Spinal cord (tissue), 10 donors: ENCODE measurements around the gene PASK. TPM values are rescaled to one million over a fixed set of nuclear protein-coding genes. Genes with fewer than 3 reads are reported as not detected.

Source experiments
- DNase-seq, 6 donors: peaks; one replicate each; pipeline versions ENCODE4 v3.0.0 to v3.0.0-alpha.2; 2013 to 2015; ENCODE audit warnings: low spot score in 6 of 6, low read depth in 4 of 6
- H3K27ac ChIP-seq: one replicate; pipeline ENCODE4 v1.5.1; 2013; ENCODE audit warnings: low read depth, low read length, control low read depth
- H3K27me3 ChIP-seq: one replicate; pipeline ENCODE4 v1.6.1; 2013; ENCODE audit warnings: low read length; ENCODE audit not compliant: control insufficient read depth, insufficient read depth
- H3K36me3 ChIP-seq: one replicate; pipeline ENCODE4 v1.6.1; 2013; ENCODE audit warnings: low read length; ENCODE audit not compliant: control insufficient read depth, insufficient read depth
- H3K4me1 ChIP-seq: one replicate; pipeline ENCODE4 v1.6.1; 2013; ENCODE audit warnings: low read length; ENCODE audit not compliant: control insufficient read depth, insufficient read depth
- H3K4me3 ChIP-seq: one replicate; pipeline ENCODE4 v1.5.1; 2013; ENCODE audit warnings: low read depth, low read length, control low read depth
- H3K9me3 ChIP-seq: one replicate; pipeline ENCODE4 v1.6.1; 2013; ENCODE audit warnings: low read length; ENCODE audit not compliant: control insufficient read depth, insufficient read depth
- WGBS: methylation state at CpG from one replicate; pipeline ENCODE4 v1.1.5; 2013; ENCODE audit warnings: missing lambda C conversion rate; ENCODE audit not compliant: insufficient coverage; 5-methylcytosine and 5-hydroxymethylcytosine counted together
- polyA plus RNA-seq, 2 donors: library from polyadenylated mRNA; unstranded; fragments of 120-200 nt; gene quantifications; one replicate each; pipeline ENCODE4 v1.2.1, GENCODE V29; 2013; ENCODE audit not compliant: insufficient read length in 2 of 2
- total RNA-seq, 2 donors: library from RNA; depleted of rRNA in 1 of 2; stranded (reverse); fragments of 120-200 nt in 1 of 2; fragments of >200 nt in 1 of 2; gene quantifications; one replicate each; pipeline versions ENCODE4 v1.2.3 to v1.2.4, GENCODE V29; 2013 to 2014
- donor health status: healthy.

The PASK gene
- total and polyA plus RNA-seq, 4 donors: 8.6 to 25.3 (median 14.6) TPM

- Histone ChIP-seq H3K36me3 (peaks cover under 1% of the 10 kb centered on the region), H3K4me3 (no peak overlapping the region), H3K4me1 (peaks cover 9% of the 10 kb centered on the region), H3K9me3 (no peaks in the 10 kb centered on the region), H3K27ac (no peak overlapping the region), H3K27me3 (no peaks in the 10 kb centered on the region)
- WGBS: 88% methylated on average over 18 of the region's 19 CpGs
- DNase-seq: no peak
These were observed 41.2 kb upstream of the PASK start for GRCh38 chr2:241190291-241190981.

GRCh38 chr2:241189856-241190201, 40.6 kb upstream of the PASK start:
- H3K27me3 ChIP-seq: no peaks in the 10 kb centered on the region
- H3K4me1 ChIP-seq: peaks cover 9% of the 10 kb centered on the region
- H3K4me3 ChIP-seq: no peak overlapping the region
- no peaks in the 10 kb centered on the region for H3K9me3 ChIP-seq
- peaks cover 6% of the 10 kb centered on the region for H3K36me3 ChIP-seq
- DNase-seq: no peak
- no peak overlapping the region for H3K27ac ChIP-seq
- 82% methylated on average over 15 of the region's 15 CpGs for WGBS

- Histone ChIP-seq H3K4me3 (no peak overlapping the region), H3K27me3 (no peaks in the 10 kb centered on the region), H3K27ac (no peak overlapping the region), H3K36me3 (peaks cover 12% of the 10 kb centered on the region), H3K4me1 (peaks cover 9% of the 10 kb centered on the region), H3K9me3 (no peaks in the 10 kb centered on the region)
- 87% methylated on average over 32 of the region's 32 CpGs for WGBS
- DNase-seq: no peak
These were observed 40.0 kb upstream of the PASK start for GRCh38 chr2:241189093-241189855.

- Histone ChIP-seq H3K27ac (no peak within 1 kb of the TSS), H3K36me3 (peaks cover 19% of the 10 kb centered on the region), H3K4me3 (no peak within 1 kb of the TSS), H3K27me3 (no peaks in the 10 kb centered on the region), H3K9me3 (no peaks in the 10 kb centered on the region), H3K4me1 (peaks cover 9% of the 10 kb centered on the region)
- DNase-seq: peak in 1 of 6 donors; percentile 22
- WGBS: 65% methylated on average over 21 of the region's 21 CpGs
These were observed 39.3 kb upstream of the PASK start, which contains the start of gene ANO7 for GRCh38 chr2:241188361-241189092. ANO7 (plus strand) TSS chr2:241188677; CDS start chr2:241190064, 1,387 bp downstream.

GRCh38 chr2:241187918-241188234, 38.6 kb upstream of the PASK start:
- no peak overlapping the region for H3K4me3 ChIP-seq
- DNase-seq: no peak
- no peaks in the 10 kb centered on the region for H3K9me3 ChIP-seq
- H3K4me1 ChIP-seq: peaks cover 9% of the 10 kb centered on the region
- 72% methylated on average over 2 of the region's 4 CpGs for WGBS
- H3K27ac ChIP-seq: no peak overlapping the region
- H3K27me3 ChIP-seq: no peaks in the 10 kb centered on the region
- peaks cover 25% of the 10 kb centered on the region for H3K36me3 ChIP-seq

- Histone ChIP-seq H3K9me3 (no peaks in the 10 kb centered on the region), H3K4me3 (no peak overlapping the region), H3K27me3 (no peaks in the 10 kb centered on the region), H3K27ac (no peak overlapping the region), H3K4me1 (peaks cover 9% of the 10 kb centered on the region), H3K36me3 (peaks cover 31% of the 10 kb centered on the region)
- DNase-seq: peak in 1 of 6 donors; percentile 4
- WGBS: 56% methylated on average over 12 of the region's 14 CpGs
These were observed 38.0 kb upstream of the PASK start for GRCh38 chr2:241187101-241187917.

- Histone ChIP-seq H3K9me3 (no peaks in the 10 kb centered on the region), H3K4me1 (peaks cover 9% of the 10 kb centered on the region), H3K27ac (no peak overlapping the region), H3K36me3 (peaks cover 44% of the 10 kb centered on the region), H3K4me3 (no peak overlapping the region), H3K27me3 (no peaks in the 10 kb centered on the region)
- 83% methylated on average over 11 of the region's 11 CpGs for WGBS
- no peak for DNase-seq
These were observed 36.7 kb upstream of the PASK start for GRCh38 chr2:241185961-241186360.

- Histone ChIP-seq H3K36me3 (peaks cover 50% of the 10 kb centered on the region), H3K9me3 (no peaks in the 10 kb centered on the region), H3K4me3 (no peak overlapping the region), H3K27ac (no peak overlapping the region), H3K27me3 (no peaks in the 10 kb centered on the region), H3K4me1 (peaks cover 9% of the 10 kb centered on the region)
- DNase-seq: no peak
- WGBS: 63% methylated on average over 4 of the region's 9 CpGs
These were observed 35.6 kb upstream of the PASK start for GRCh38 chr2:241184901-241185300.

GRCh38 chr2:241183221-241183620, 33.9 kb upstream of the PASK start:
- no peaks in the 10 kb centered on the region for H3K9me3 ChIP-seq
- H3K36me3 ChIP-seq: peaks cover 62% of the 10 kb centered on the region
- DNase-seq: no peak
- no peaks in the 10 kb centered on the region for H3K27me3 ChIP-seq
- no peak overlapping the region for H3K27ac ChIP-seq
- no peak overlapping the region for H3K4me3 ChIP-seq
- H3K4me1 ChIP-seq: peaks cover 4% of the 10 kb centered on the region
- 85% methylated on average over 7 of the region's 9 CpGs for WGBS
